GM19239 (cell line): Measurements from ENCODE around the gene RAPGEF5.

ENCODE experiments used
- DNase-seq: peaks from one replicate; pipeline ENCODE4 v3.0.0; 2011; ENCODE audit warnings: low spot score; ENCODE audit not compliant: insufficient read length
- FAIRE-seq: peaks from 2 replicates; lab custom pipeline; 2011; peaks lifted over from hg19 to GRCh38; lab: Jason Lieb, UNC

The RAPGEF5 gene

GRCh38 chr7:22318376-22318775 is 38.6 kb downstream of the RAPGEF5 start:
- DNase-seq (no peak), FAIRE-seq (no peak)

GRCh38 chr7:22317632-22318031 is 39.3 kb downstream of the RAPGEF5 start:
- FAIRE-seq (no peak), DNase-seq (no peak)

GRCh38 chr7:22316914-22317313 is 40.0 kb downstream of the RAPGEF5 start:
- FAIRE-seq (no peak), DNase-seq (no peak)

GRCh38 chr7:22307816-22308215 is 49.1 kb downstream of the RAPGEF5 start:
- no peak for DNase-seq
- no peak for FAIRE-seq

- FAIRE-seq (no peak), DNase-seq (no peak)
Measured at GRCh38 chr7:22305706-22306105, 51.2 kb downstream of the RAPGEF5 start.

- FAIRE-seq (no peak), DNase-seq (no peak)
Measured at GRCh38 chr7:22302951-22303423, 54.0 kb downstream of the RAPGEF5 start.

GRCh38 chr7:22302193-22302592 is 54.8 kb downstream of the RAPGEF5 start:
- DNase-seq: no peak
- no peak for FAIRE-seq

- no peak for FAIRE-seq
- DNase-seq: no peak
Measured at GRCh38 chr7:22301790-22302189, 55.2 kb downstream of the RAPGEF5 start.

GRCh38 chr7:22300839-22301238 is 56.1 kb downstream of the RAPGEF5 start:
- FAIRE-seq (no peak), DNase-seq (no peak)

GRCh38 chr7:22296916-22297315 is 60.0 kb downstream of the RAPGEF5 start:
- FAIRE-seq (no peak), DNase-seq (no peak)

GRCh38 chr7:22296265-22296566 is 60.7 kb downstream of the RAPGEF5 start:
- no peak for DNase-seq
- no peak for FAIRE-seq

- DNase-seq: no peak
- peak; percentile 18 for FAIRE-seq
Measured at GRCh38 chr7:22295402-22296264, 61.3 kb downstream of the RAPGEF5 start.

GRCh38 chr7:22292531-22292930 is 64.4 kb downstream of the RAPGEF5 start:
- DNase-seq (no peak), FAIRE-seq (no peak)

GRCh38 chr7:22291977-22292376 is 65.0 kb downstream of the RAPGEF5 start:
- DNase-seq: no peak
- FAIRE-seq: no peak

- DNase-seq (no peak), FAIRE-seq (no peak)
Measured at GRCh38 chr7:22288202-22288601, 68.8 kb downstream of the RAPGEF5 start.

- DNase-seq (no peak), FAIRE-seq (no peak)
Measured at GRCh38 chr7:22287412-22287811, 69.5 kb downstream of the RAPGEF5 start.

- DNase-seq (no peak), FAIRE-seq (no peak)
Measured at GRCh38 chr7:22286436-22286835, 70.5 kb downstream of the RAPGEF5 start.

GRCh38 chr7:22281481-22281880 is 75.5 kb downstream of the RAPGEF5 start:
- no peak for FAIRE-seq
- no peak for DNase-seq

- DNase-seq: no peak
- no peak for FAIRE-seq
Measured at GRCh38 chr7:22280031-22280430, 76.9 kb downstream of the RAPGEF5 start.

GRCh38 chr7:22278660-22279059 is 78.3 kb downstream of the RAPGEF5 start:
- no peak for FAIRE-seq
- no peak for DNase-seq

- FAIRE-seq: peak; percentile 55
Measured at GRCh38 chr7:22277375-22277774, 79.6 kb downstream of the RAPGEF5 start.

GRCh38 chr7:22275661-22276060 is 81.3 kb downstream of the RAPGEF5 start:
- no peak for FAIRE-seq
- no peak for DNase-seq

More at GRCh38 chr7:22277375-22277774, 79.6 kb downstream of the RAPGEF5 start:
- DNase-seq: no peak
